Frontal cortex (tissue), 4 donors: ENCODE results near the gene TGFB1. TPM values are rescaled to one million over a fixed set of nuclear protein-coding genes. Genes with fewer than 3 reads are reported as not detected.
A peak's percentile ranks its signal among the peaks of the same experiment; 100 is the strongest.
"Not testable (repeated sequence)": the region's sequence is repeated elsewhere in the genome, so short reads cannot be mapped to it uniquely, and the experiment has no call there.

ENCODE experiments used
- DNase-seq, 2 donors: peaks; one replicate each; pipeline ENCODE4 v3.0.0; 2012; ENCODE audit warnings: low spot score in 2 of 2
- FAIRE-seq: peaks from 2 replicates; lab custom pipeline; 2012; peaks lifted over from hg19 to GRCh38; lab: Jason Lieb, UNC
- total RNA-seq: library from RNA; depleted of rRNA; stranded (reverse); fragments of >200 nt; gene quantifications from one replicate; pipeline ENCODE4 v1.2.3, GENCODE V29; 2014
- donor health status: control.
- donor health status: control.
- donor health status: control.

Gene TGFB1
- total RNA-seq, 1 donor from 2014 or later, result 0.41 TPM

- FAIRE-seq (no peak), DNase-seq (peak; percentile 60 to 73)
Observed at GRCh38 chr19:41351339-41352245, 2.1 kb downstream of the TGFB1 start.

- no peak for FAIRE-seq
- DNase-seq, result no peak
Observed at GRCh38 chr19:41350735-41351338, 2.9 kb downstream of the TGFB1 start.

DNA sequence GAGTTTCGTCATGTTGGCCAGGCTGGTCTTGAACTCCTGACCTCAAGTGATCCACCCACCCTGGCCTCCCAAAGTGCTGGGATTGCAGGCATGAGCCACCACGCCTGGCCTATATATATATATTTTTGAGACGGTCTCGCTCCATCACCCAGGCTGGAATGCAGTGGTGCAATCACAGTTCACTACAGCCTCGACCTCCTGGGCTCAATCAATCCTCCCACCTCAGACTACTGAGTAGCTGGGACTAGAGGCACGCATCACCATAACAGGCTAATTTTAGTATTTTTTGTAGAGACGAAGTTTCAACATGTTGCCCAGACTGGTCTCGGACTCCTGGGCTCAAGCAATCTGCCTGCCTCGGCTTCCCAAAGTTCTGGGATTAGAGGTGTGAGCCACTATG, 6.8 kb downstream of the TGFB1 start:
- FAIRE-seq, DNase-seq: not testable (repeated sequence)

- FAIRE-seq, result no peak
Observed at GRCh38 chr19:41344162-41344561, 9.6 kb downstream of the TGFB1 start.

GRCh38 chr19:41341669-41342490, 11.8 kb downstream of the TGFB1 start:
- DNase-seq (no peak), FAIRE-seq (no peak)

More at GRCh38 chr19:41344162-41344561, 9.6 kb downstream of the TGFB1 start:
- no peak for DNase-seq

- DNase-seq (no peak), FAIRE-seq (no peak)
Observed at GRCh38 chr19:41339936-41340335, 13.8 kb downstream of the TGFB1 start.

- no peak for FAIRE-seq
- no peak for DNase-seq
Observed at GRCh38 chr19:41335467-41335866, 18.3 kb downstream of the TGFB1 start.

GRCh38 chr19:41334793-41335192, 18.9 kb downstream of the TGFB1 start:
- no peak for DNase-seq
- no peak for FAIRE-seq

- FAIRE-seq (no peak), DNase-seq (no peak)
Observed at GRCh38 chr19:41332468-41332867, 21.3 kb downstream of the TGFB1 start.

DNA sequence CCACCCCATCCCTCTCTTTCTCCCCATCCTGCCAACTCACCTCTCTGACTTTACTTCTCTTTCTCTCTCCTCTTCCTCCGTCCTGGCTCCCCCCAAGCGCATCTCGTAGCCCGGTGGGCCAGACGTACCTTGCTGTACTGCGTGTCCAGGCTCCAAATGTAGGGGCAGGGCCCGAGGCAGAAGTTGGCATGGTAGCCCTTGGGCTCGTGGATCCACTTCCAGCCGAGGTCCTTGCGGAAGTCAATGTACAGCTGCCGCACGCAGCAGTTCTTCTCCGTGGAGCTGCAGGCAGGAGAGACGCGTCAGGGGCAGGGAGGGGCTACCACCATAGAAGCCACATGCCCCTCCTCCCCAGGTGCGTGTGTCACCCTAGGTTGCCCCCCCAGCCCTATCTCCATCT, 21.7 kb downstream of the TGFB1 start:
- FAIRE-seq, result no peak
- no peak for DNase-seq

- DNase-seq, result no peak
- no peak for FAIRE-seq
Observed at GRCh38 chr19:41330946-41331678, 22.6 kb downstream of the TGFB1 start.

DNA sequence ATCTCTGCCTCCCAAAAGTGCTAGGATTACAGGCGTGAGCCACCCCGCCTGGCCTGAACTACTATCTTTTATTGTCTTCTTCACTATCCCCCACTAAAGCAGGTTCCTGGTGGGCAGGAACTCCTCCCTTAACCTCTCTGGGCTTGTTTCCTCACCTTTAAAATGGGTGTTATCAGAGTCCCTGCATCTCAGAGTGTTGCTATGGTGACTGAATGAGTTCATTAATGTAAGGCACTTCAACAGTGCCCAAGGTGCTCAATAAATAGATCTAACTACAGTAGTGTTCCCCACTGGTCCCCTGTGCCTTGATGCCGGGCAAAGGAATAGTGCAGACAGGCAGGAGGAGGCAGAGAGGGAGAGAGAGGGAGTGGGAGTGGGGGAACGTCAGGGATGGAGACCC, 23.2 kb downstream of the TGFB1 start:
- no peak for DNase-seq
- FAIRE-seq, result no peak

- no peak for DNase-seq
- FAIRE-seq, result no peak
Observed at GRCh38 chr19:41328842-41329225, 24.9 kb downstream of the TGFB1 start.

DNA sequence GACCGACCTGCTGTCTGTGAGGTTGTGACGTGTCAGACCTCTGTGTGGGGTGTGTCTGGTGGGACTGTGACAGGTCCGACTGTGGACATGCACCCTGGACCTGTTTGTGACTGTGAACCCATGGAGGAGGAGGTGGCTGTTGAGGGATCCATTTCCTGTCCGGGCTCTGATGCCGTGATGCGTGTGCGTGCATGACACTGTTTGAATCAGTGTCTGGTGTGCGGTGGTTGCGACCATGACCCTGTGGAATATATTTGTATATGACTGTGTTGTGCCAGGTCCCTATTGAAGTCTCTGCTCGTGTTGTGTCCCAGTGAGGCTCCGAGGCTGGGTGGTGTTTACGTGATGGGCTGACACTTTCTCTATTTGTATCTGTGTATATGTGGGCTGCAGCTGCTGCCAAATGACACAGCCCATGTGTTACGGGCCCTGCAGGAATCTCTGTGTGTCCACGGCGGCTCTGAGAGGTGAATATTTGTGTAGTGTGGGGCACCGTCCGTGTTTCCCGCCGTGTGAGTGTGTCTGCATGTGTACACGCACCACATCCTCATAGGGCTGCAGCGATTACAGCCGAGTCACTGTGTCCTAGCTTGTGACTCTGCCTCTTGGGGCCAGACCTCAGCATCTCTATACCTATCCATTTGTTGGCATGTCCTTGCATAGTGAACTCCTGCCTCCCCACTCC, 25.4 kb downstream of the TGFB1 start:
- no peak for FAIRE-seq
- no peak for DNase-seq

DNA sequence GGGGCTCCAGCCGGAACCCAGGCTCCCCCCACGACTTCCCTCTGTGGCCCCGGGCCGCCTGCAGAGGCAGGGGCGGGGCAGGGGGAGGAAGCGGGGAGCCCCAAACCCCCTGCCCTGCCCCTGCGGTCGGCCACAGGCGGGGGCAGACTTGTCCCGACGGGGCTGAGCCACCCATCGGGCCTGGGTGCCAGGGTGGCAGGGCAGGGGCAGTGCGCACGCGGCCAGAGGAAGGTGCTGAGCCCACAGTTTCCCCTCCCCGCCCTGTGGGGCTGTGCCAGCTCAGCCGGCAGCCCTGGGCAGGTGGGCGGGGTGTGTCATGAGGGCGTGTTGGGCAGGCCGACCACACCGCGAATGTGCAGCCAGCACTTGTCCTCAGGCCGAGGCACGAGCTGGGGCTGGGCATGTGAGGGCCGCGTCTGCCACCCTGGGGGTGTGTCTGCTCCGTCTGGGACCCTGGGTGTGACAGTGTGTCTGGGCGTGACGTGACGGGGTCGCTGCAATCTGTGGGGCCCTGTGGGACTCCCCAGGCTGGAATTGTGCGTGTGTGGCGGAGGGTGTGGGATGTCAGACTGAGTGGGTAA, 26.1 kb downstream of the TGFB1 start:
- DNase-seq (no peak), FAIRE-seq (no peak)

DNA sequence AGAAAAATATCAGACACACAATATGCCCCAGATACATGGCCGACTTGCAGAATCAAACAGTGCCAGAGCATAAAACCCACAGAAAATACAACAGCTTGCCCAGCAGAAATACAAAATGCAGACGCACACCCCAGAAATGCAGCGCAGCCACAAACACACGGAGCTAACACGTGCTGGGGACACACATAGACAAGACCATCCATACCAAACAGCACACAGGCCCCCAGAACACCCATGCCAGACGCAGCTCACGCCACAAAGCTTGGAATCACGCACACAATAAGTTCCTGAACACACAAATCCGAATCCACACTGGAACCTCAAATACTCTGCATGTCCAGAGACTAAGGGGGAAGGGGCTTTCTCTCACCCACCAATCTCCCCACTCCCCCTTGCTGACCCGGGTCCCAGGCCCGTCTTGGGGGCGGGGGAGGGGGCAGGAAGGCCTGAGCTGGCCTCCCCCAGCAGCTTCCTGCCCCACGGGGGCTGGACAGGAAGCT, 26.6 kb downstream of the TGFB1 start:
- FAIRE-seq (no peak), DNase-seq (no peak)

DNA sequence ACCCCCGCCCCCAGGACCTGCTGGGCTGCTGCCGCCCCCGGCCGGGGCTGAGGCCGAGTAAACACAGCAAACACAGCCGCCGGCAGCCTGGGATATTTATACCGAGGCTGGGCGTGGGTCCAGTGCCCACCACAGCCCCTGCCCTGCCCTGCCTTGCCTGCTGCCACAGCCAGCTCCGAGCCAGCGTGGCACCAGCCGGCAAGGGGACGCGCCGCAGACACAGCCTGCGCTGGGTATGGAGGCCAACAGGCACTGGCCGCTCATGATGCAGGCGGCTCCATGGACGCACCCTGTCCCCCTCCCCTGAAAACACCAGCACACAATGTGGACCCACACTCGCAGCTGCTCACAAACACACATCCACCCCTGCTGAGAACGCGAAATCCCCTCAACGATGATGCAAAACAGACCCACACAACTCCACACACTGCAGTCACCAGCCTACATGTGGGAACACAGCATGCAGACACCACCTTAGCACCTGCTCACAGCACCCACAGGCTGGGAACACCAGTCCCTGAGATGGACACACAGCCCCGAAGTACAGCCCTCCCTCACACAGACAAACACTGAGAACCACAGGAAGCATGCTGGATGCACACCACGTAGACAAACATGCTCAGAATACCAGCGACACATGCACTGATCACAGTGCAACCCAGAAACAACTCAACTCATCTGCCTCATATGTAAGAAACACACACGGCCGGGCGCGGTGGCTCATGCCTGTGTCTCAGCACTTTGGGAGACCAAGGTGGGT, 27.6 kb downstream of the TGFB1 start:
- FAIRE-seq, result no peak
- DNase-seq, result no peak

DNA sequence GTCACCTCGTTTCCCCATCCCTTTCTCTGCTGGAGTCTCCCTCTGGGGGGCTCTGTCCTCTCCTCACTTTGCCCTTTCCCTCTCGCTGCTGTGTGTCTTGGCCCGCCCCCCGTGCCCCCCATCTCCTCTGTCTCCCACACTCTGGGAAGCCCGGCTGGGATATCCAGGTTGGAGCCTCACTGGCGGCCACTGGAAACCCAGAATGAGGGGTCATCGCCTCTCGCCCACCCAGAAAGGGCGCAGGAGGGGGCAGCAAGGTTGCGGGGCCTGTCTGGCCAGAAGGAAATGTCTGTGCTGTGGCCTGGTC, 28.1 kb downstream of the TGFB1 start:
- no peak for DNase-seq

More for the DNA sequence above, 28.1 kb downstream of the TGFB1 start:
- no peak for FAIRE-seq
